Activated naive CD4-positive, alpha-beta T cell treated with anti-CD3 and anti-CD28 coated beads for 36 hours (primary cell): ENCODE measurements around the gene PPM1M. TPM values are rescaled to one million over a fixed set of nuclear protein-coding genes. Genes with fewer than 3 reads are reported as not detected.

Experiments used
- CTCF ChIA-PET: fragments of 350-600 bp; sonication (Branson Sonifier 250); formaldehyde crosslinking; loops from one replicate; lab custom pipeline; 2021; ENCODE audit warnings: antibody characterized with exemption; lab: Charles Lee
- DNase-seq: peaks from one replicate; pipeline ENCODE4 v3.0.0-alpha.2; 2020
- H3K27ac Mint-ChIP-seq: one replicate; pipeline ENCODE4 v1.8.0; 2021; ENCODE audit warnings: mild to moderate bottlenecking, mixed read lengths
- H3K27me3 Mint-ChIP-seq: one replicate; pipeline ENCODE4 v1.8.0; 2021; ENCODE audit warnings: low read depth, mixed read lengths
- H3K36me3 Mint-ChIP-seq: one replicate; pipeline ENCODE4 v1.8.0; 2021; ENCODE audit warnings: low read depth, mixed read lengths
- H3K4me1 Mint-ChIP-seq: one replicate; pipeline ENCODE4 v1.8.0; 2021; ENCODE audit warnings: low read depth, mixed read lengths
- H3K4me3 Mint-ChIP-seq: one replicate; pipeline ENCODE4 v1.8.0; 2021; ENCODE audit warnings: mild to moderate bottlenecking, moderate library complexity, mixed read lengths
- H3K9me3 Mint-ChIP-seq: one replicate; pipeline ENCODE4 v1.8.0; 2021; ENCODE audit warnings: mixed read lengths
- intact Hi-C: fragments of 100-400 bp; cut with micrococcal nuclease; formaldehyde crosslinking; loops from one replicate; pipeline ENCODE4 v1.15.1; 2023
- total RNA-seq, 2 experiments: library from RNA; stranded (reverse); gene quantifications; one replicate each; pipeline ENCODE4 v1.2.3, GENCODE V29; 2021

Gene PPM1M
- total RNA-seq, 2 experiments from 2014 or later = 107 to 108 TPM

GRCh38 chr3:52204337-52205073 is 41.1 kb upstream of the PPM1M start:
- no peak overlapping the region for H3K27ac Mint-ChIP-seq

DNA sequence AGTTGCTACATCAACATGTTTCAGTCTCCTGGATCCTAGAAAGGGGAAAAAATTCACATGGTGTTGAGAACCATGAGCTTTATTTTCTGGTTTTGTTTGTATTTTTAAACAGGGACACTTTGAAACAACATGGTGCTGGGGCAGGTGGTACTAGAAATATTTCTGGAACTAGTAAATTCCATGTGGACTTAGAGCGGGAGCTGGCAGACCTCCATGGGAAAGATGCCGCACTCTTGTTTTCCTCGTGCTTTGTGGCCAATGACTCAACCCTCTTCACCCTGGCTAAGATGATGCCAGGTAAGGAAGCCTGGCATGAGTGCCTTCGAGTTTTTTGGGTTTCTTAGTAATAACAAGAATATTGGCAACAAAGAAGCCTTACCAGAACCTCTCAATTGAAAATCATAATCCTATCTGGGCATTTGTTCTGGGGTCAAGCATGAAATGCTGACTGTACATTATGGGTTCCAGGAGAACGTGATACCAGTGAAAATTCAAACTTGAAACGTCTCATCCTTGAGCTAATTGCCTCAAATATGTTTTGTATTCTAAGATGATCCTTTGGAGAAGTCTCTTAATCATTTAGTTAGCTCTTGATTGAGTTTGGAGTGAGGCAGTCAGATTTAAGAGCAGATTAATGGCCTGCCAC is 39.7 kb upstream of the PPM1M start:
- no peak for DNase-seq
- H3K9me3 Mint-ChIP-seq = no peaks in the 10 kb centered on the region
- intact Hi-C loops = no loop called here
- no peak overlapping the region for H3K27ac Mint-ChIP-seq
- H3K4me1 Mint-ChIP-seq = peaks cover 20% of the 10 kb centered on the region
- H3K4me3 Mint-ChIP-seq = no peak overlapping the region
- peaks cover 64% of the 10 kb centered on the region for H3K36me3 Mint-ChIP-seq
- H3K27me3 Mint-ChIP-seq = no peaks in the 10 kb centered on the region
- CTCF ChIA-PET = interaction anchor here (1.0 to 2.2 kb wide), 4 partner anchors 12 to 25 kb away, joined by 4 to 12 read pairs (median 5); partner anchors contain the start of gene TLR9

More at GRCh38 chr3:52204337-52205073, 41.1 kb upstream of the PPM1M start:
- peaks cover 27% of the 10 kb centered on the region for H3K4me1 Mint-ChIP-seq
- CTCF ChIA-PET = interaction anchor here (1.0 to 2.2 kb wide), 4 partner anchors 13 to 135 kb away, joined by 4 to 12 read pairs (median 6); no protein-coding TSS in a partner anchor
- H3K27me3 Mint-ChIP-seq = no peaks in the 10 kb centered on the region
- intact Hi-C loops = no loop called here
- H3K4me3 Mint-ChIP-seq = no peak overlapping the region
- H3K36me3 Mint-ChIP-seq = peaks cover 67% of the 10 kb centered on the region
- H3K9me3 Mint-ChIP-seq = no peaks in the 10 kb centered on the region
- no peak for DNase-seq

- H3K9me3 Mint-ChIP-seq = no peaks in the 10 kb centered on the region
- intact Hi-C loops = no loop called here
- H3K36me3 Mint-ChIP-seq = peaks cover 56% of the 10 kb centered on the region
- H3K27me3 Mint-ChIP-seq = no peaks in the 10 kb centered on the region
- H3K4me3 Mint-ChIP-seq = no peak overlapping the region
- peaks cover 2% of the 10 kb centered on the region for H3K4me1 Mint-ChIP-seq
- CTCF ChIA-PET = interaction anchor here (0.5 to 2.3 kb wide), 2 partner anchors 12 to 60 kb away, joined by 4 to 9 read pairs; no protein-coding TSS in a partner anchor
- no peak for DNase-seq
- H3K27ac Mint-ChIP-seq = no peak overlapping the region
These were observed 37.0 kb upstream of the PPM1M start for GRCh38 chr3:52208556-52208955.

GRCh38 chr3:52210037-52210436 is 35.5 kb upstream of the PPM1M start:
- CTCF ChIA-PET = interaction anchor here (0.8 to 2.9 kb wide), 4 partner anchors 10 to 67 kb away, joined by 3 to 14 read pairs (median 3); no protein-coding TSS in a partner anchor
- H3K9me3 Mint-ChIP-seq = no peaks in the 10 kb centered on the region
- peaks cover 52% of the 10 kb centered on the region for H3K36me3 Mint-ChIP-seq
- H3K4me1 Mint-ChIP-seq = peaks cover 2% of the 10 kb centered on the region
- no peaks in the 10 kb centered on the region for H3K27me3 Mint-ChIP-seq
- DNase-seq = no peak
- no peak overlapping the region for H3K27ac Mint-ChIP-seq
- intact Hi-C loops = no loop called here
- H3K4me3 Mint-ChIP-seq = no peak overlapping the region

GRCh38 chr3:52210550-52211046 is 35.0 kb upstream of the PPM1M start:
- CTCF ChIA-PET = interaction anchor here (0.8 to 2.9 kb wide), 3 partner anchors 9 to 67 kb away, joined by 3 to 14 read pairs (median 3); no protein-coding TSS in a partner anchor
- Mint-ChIP-seq H3K4me1 (peaks cover 3% of the 10 kb centered on the region), H3K27ac (no peak overlapping the region), H3K36me3 (peaks cover 50% of the 10 kb centered on the region), H3K27me3 (no peaks in the 10 kb centered on the region), H3K9me3 (no peaks in the 10 kb centered on the region), H3K4me3 (no peak overlapping the region)
- DNase-seq = no peak
- intact Hi-C loops = no loop called here

DNA sequence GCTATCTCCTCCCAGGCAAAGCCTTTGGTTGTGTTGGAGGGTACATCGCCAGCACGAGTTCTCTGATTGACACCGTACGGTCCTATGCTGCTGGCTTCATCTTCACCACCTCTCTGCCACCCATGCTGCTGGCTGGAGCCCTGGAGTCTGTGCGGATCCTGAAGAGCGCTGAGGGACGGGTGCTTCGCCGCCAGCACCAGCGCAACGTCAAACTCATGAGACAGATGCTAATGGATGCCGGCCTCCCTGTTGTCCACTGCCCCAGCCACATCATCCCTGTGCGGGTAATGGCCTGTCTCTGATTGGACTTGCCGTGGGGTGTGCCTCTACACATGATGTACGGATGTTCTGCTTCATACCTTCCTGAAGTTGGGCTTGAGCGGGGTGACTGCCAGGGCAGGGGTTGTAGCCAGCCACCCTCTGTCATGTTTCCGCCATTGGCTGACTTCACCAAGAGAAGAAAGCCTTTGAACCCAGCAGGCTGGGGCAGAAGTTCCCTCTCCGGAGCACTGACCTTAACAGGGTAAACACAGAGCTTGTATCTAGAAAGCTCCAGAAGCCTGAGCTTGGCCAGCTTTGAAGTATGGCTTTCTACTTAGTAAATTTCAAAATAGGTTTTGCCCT is 34.2 kb upstream of the PPM1M start:
- Mint-ChIP-seq H3K36me3 (peaks cover 45% of the 10 kb centered on the region), H3K4me3 (no peak overlapping the region), H3K9me3 (no peaks in the 10 kb centered on the region)

DNA sequence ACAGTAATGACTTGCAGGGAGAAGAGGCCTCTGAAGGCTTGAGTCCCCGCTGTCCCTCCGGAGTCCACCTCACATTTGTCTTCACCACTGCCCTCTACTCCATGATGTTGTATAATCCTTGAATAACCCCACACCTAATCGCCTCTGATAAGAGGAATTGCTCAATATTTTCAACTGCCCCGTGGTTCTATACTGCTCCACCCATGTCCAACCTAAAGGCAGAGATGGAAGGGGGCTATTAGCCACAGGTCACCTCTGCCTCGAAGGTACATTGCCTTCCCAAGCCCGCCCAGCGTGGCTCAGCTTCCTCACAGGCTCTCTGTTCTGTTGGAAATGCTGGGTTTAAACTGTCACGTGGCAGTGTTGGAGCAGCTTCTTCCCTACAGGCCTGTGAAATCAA is 32.6 kb upstream of the PPM1M start:
- Mint-ChIP-seq H3K4me1 (peaks cover 19% of the 10 kb centered on the region), H3K4me3 (no peak overlapping the region), H3K9me3 (no peaks in the 10 kb centered on the region), H3K36me3 (peaks cover 38% of the 10 kb centered on the region), H3K27ac (no peak overlapping the region), H3K27me3 (no peaks in the 10 kb centered on the region)
- intact Hi-C loops = no loop called here
- no peak for DNase-seq
- CTCF ChIA-PET = interaction anchor here (1.1 to 1.4 kb wide), 2 partner anchors 9 to 126 kb away, joined by 4 to 6 read pairs; no protein-coding TSS in a partner anchor

More for the DNA sequence above, 34.2 kb upstream of the PPM1M start:
- no peak for DNase-seq
- intact Hi-C loops = no loop called here
- peaks cover 4% of the 10 kb centered on the region for H3K4me1 Mint-ChIP-seq
- no peak overlapping the region for H3K27ac Mint-ChIP-seq
- CTCF ChIA-PET = interaction anchor here (1.2 to 2.9 kb wide), 2 partner anchors 9 to 128 kb away, joined by 5 to 14 read pairs; no protein-coding TSS in a partner anchor
- H3K27me3 Mint-ChIP-seq = no peaks in the 10 kb centered on the region

- no peak for DNase-seq
- H3K27ac Mint-ChIP-seq = no peak overlapping the region
- peaks cover 27% of the 10 kb centered on the region for H3K4me1 Mint-ChIP-seq
- intact Hi-C loops = no loop called here
- H3K36me3 Mint-ChIP-seq = peaks cover 32% of the 10 kb centered on the region
- no peaks in the 10 kb centered on the region for H3K27me3 Mint-ChIP-seq
- CTCF ChIA-PET = interaction anchor here (1.1 to 14.1 kb wide), 2 partner anchors 125 to 126 kb away, joined by 6 to 314 read pairs; no protein-coding TSS in a partner anchor
- no peak overlapping the region for H3K4me3 Mint-ChIP-seq
- H3K9me3 Mint-ChIP-seq = no peaks in the 10 kb centered on the region
These were observed 31.7 kb upstream of the PPM1M start for GRCh38 chr3:52213901-52214300.

DNA sequence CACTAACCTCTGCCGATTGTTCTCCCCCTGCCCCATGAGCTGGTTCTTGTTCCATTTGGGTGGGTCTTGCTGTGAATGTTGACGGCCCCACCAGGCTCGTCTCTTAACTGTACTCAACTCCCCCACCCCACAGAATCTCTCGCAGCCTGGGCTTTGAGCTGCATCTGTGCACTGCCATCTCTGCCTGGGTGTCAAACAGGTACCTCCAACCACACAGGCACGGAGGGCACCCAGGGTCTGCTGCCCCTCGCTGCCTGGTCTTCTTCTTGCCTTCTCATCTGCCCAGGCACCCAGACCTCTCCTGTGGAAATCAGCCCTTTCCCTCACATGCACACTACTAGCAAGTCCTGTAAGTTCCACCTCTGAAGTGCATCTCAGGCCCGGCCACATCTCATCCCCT is 30.2 kb upstream of the PPM1M start:
- Mint-ChIP-seq H3K36me3 (peaks cover 23% of the 10 kb centered on the region), H3K27me3 (no peaks in the 10 kb centered on the region), H3K9me3 (no peaks in the 10 kb centered on the region), H3K4me3 (no peak overlapping the region), H3K4me1 (peaks cover 33% of the 10 kb centered on the region), H3K27ac (no peak overlapping the region)
- intact Hi-C loops = loop anchor here (5.0 kb wide), 2 partner anchors 63 to 213 kb away; partner anchors contain the start of gene POC1A
- no peak for DNase-seq
- CTCF ChIA-PET = interaction anchor here (0.5 to 14.1 kb wide), 2 partner anchors 62 to 125 kb away, joined by 3 to 314 read pairs; no protein-coding TSS in a partner anchor

DNA sequence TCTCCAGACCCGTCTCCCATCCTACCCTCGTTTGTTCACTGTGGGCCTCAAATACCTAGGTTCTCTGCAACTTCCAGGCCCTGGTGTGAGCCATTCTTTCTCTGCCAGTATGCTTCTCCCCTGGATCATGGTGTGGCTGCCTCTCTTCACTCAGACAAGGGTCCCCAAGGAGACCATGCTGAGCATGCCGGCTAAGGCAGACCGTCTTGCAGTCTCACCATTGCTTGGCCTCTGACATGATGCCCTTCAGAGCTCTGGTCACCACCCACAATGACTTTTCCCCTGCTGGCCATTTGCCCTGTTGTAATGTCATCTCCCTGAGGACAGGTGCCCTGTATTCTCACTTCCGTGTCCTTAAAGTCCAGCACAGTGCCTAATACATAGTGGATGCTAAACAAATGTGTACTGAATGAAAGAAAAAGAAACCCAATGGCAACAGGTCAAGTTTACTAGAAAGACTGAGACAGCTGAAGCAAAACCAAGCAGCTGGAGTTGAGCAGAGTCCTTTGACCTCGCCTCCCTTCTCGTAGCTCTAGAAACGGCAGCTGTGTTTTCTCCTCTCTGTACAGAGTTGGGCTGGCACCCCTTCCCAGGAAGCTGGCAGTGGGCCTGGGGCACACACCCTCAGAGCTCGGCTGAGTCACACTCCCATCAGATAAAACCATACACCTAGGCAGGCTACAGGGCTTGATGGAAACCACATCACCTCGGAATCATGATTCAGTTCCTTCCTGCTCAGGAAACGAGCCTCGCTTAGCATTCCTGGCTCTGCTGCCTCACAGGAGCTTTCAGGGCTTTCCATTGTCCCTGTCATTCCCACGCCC is 28.8 kb upstream of the PPM1M start:
- no peaks in the 10 kb centered on the region for H3K27me3 Mint-ChIP-seq
- H3K9me3 Mint-ChIP-seq = no peaks in the 10 kb centered on the region
- H3K36me3 Mint-ChIP-seq = peaks cover 23% of the 10 kb centered on the region
- DNase-seq = peak; percentile 73
- peak overlapping the region; percentile 2 for H3K4me3 Mint-ChIP-seq
- intact Hi-C loops = loop anchor here (1.0 to 5.0 kb wide), 3 partner anchors 18 to 214 kb away; partner anchors contain the start of genes ALAS1 and POC1A
- peak overlapping the region; percentile 72 for H3K27ac Mint-ChIP-seq
- CTCF ChIA-PET = interaction anchor here (0.8 to 14.1 kb wide), 5 partner anchors 10 to 123 kb away, joined by 3 to 314 read pairs (median 6); no protein-coding TSS in a partner anchor
- H3K4me1 Mint-ChIP-seq = peaks cover 47% of the 10 kb centered on the region

- H3K27ac Mint-ChIP-seq = peak overlapping the region; percentile 72
- peak overlapping the region; percentile 2 for H3K4me3 Mint-ChIP-seq
- no peaks in the 10 kb centered on the region for H3K27me3 Mint-ChIP-seq
- peaks cover 53% of the 10 kb centered on the region for H3K4me1 Mint-ChIP-seq
- H3K9me3 Mint-ChIP-seq = no peaks in the 10 kb centered on the region
- CTCF ChIA-PET = interaction anchor here (0.8 to 14.1 kb wide), 6 partner anchors 10 to 122 kb away, joined by 3 to 314 read pairs (median 7); no protein-coding TSS in a partner anchor
- H3K36me3 Mint-ChIP-seq = peaks cover 19% of the 10 kb centered on the region
- intact Hi-C loops = loop anchor here (1.0 to 5.0 kb wide), 3 partner anchors 19 to 215 kb away; partner anchors contain the start of genes ALAS1 and POC1A
- no peak for DNase-seq
These were observed 28.2 kb upstream of the PPM1M start for GRCh38 chr3:52217409-52217805.
